Endothelial cell (in vitro differentiated cells): Measurements from ENCODE around the gene ACTR2. TPM values are rescaled to one million over a fixed set of nuclear protein-coding genes. Genes with fewer than 3 reads are reported as not detected.

Source experiments
- DNase-seq: peaks from one replicate; pipeline ENCODE4 v3.0.0; 2021; ENCODE audit warnings: low spot score
- H3K27ac Mint-ChIP-seq: one replicate; pipeline ENCODE4 v1.8.0; 2021; ENCODE audit warnings: mixed read lengths, inconsistent platforms; ENCODE audit not compliant: unreplicated experiment
- H3K27me3 Mint-ChIP-seq: one replicate; pipeline ENCODE4 v1.8.0; 2021; ENCODE audit warnings: mild to moderate bottlenecking, moderate library complexity, mixed read lengths, inconsistent platforms; ENCODE audit not compliant: unreplicated experiment
- H3K36me3 Mint-ChIP-seq: one replicate; pipeline ENCODE4 v1.8.0; 2021; ENCODE audit warnings: mild to moderate bottlenecking, low read depth, mixed read lengths, inconsistent platforms; ENCODE audit not compliant: unreplicated experiment
- H3K4me1 Mint-ChIP-seq: one replicate; pipeline ENCODE4 v1.8.0; 2021; ENCODE audit warnings: mild to moderate bottlenecking, mixed read lengths, inconsistent platforms; ENCODE audit not compliant: unreplicated experiment
- H3K4me3 Mint-ChIP-seq: one replicate; pipeline ENCODE4 v1.8.0; 2021; ENCODE audit warnings: mild to moderate bottlenecking, mixed read lengths, inconsistent platforms; ENCODE audit not compliant: unreplicated experiment
- H3K9me3 Mint-ChIP-seq: one replicate; pipeline ENCODE4 v1.8.0; 2021; ENCODE audit warnings: mixed read lengths, inconsistent platforms; ENCODE audit not compliant: unreplicated experiment
- total RNA-seq: library from RNA; stranded (reverse); fragmentation: NEBNext Ultra II Directional; extraction: Animal tissue kit (Norgen Biotek cat#: 25700); gene quantifications from one replicate; pipeline ENCODE4 v1.2.1, GENCODE V29; 2021; ENCODE audit not compliant: unreplicated experiment
- TF ChIP-seq, protein P1 (sequence below): fragments of 200-600 bp; sonication (generic); IDR thresholded peaks from one replicate; pipeline ENCODE4 v1.5.0; 2021; ENCODE audit warnings: antibody characterized with exemption; ENCODE audit not compliant: unreplicated experiment

The ACTR2 gene
- total RNA-seq, 1 donor from 2014 or later: 389 TPM

- H3K9me3 Mint-ChIP-seq: no peaks in the 10 kb centered on the region
- TF ChIP-seq, protein P1, sequence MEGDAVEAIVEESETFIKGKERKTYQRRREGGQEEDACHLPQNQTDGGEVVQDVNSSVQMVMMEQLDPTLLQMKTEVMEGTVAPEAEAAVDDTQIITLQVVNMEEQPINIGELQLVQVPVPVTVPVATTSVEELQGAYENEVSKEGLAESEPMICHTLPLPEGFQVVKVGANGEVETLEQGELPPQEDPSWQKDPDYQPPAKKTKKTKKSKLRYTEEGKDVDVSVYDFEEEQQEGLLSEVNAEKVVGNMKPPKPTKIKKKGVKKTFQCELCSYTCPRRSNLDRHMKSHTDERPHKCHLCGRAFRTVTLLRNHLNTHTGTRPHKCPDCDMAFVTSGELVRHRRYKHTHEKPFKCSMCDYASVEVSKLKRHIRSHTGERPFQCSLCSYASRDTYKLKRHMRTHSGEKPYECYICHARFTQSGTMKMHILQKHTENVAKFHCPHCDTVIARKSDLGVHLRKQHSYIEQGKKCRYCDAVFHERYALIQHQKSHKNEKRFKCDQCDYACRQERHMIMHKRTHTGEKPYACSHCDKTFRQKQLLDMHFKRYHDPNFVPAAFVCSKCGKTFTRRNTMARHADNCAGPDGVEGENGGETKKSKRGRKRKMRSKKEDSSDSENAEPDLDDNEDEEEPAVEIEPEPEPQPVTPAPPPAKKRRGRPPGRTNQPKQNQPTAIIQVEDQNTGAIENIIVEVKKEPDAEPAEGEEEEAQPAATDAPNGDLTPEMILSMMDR: no peak
- no peaks in the 10 kb centered on the region for H3K27me3 Mint-ChIP-seq
- peaks cover 16% of the 10 kb centered on the region for H3K36me3 Mint-ChIP-seq
- no peak overlapping the region for H3K27ac Mint-ChIP-seq
- H3K4me1 Mint-ChIP-seq: peaks cover 5% of the 10 kb centered on the region
- H3K4me3 Mint-ChIP-seq: no peak overlapping the region
- no peak for DNase-seq
These were observed 34.0 kb downstream of the ACTR2 start for GRCh38 chr2:65261676-65262075.

DNA sequence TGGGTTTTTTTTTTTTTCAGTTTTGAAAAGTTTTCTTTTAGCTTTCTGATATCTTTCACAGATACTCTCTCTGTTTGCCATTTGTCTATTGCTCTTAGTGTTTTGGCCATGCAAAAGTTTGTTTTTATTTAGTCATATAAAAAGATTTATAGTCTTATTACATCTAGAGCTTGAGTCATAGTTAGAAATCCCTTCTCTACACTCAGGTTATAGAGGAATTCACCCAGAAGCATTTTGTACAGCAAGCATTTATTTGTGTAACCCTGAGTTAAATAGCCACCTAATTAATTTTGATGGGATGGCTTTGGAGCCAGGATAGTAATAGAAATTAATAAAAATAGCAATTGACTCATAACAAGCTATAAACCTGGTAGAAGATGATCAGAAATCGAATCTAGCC lies 35.6 kb downstream of the ACTR2 start:
- Mint-ChIP-seq H3K4me3 (no peak overlapping the region), H3K27ac (no peak overlapping the region), H3K36me3 (peaks cover 21% of the 10 kb centered on the region), H3K9me3 (no peaks in the 10 kb centered on the region), H3K4me1 (peaks cover 5% of the 10 kb centered on the region), H3K27me3 (no peaks in the 10 kb centered on the region)
- TF ChIP-seq, protein P1: no peak
- no peak for DNase-seq

DNA sequence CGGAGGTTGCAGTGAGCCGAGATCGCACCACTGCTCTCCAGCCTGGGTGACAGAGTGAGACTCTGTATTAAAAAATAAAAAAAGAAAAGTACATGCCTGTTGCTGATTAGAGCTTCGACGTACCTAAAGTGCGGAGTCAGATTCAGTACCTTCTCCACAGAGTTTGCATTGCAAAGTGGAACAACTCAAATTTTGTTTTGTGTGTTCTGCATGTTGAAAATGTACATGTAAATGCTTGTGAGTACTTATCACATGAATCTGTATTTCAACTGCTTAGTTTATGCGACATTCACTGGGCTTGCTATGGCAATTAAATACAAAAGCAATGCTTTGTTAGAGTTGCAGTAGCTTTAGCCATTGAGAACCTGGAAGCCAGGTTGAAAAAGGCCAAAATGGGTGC lies 36.4 kb downstream of the ACTR2 start:
- H3K4me3 Mint-ChIP-seq: no peak overlapping the region
- no peak overlapping the region for H3K27ac Mint-ChIP-seq
- no peak for DNase-seq
- peaks cover 5% of the 10 kb centered on the region for H3K4me1 Mint-ChIP-seq
- peaks cover 28% of the 10 kb centered on the region for H3K36me3 Mint-ChIP-seq
- no peaks in the 10 kb centered on the region for H3K9me3 Mint-ChIP-seq
- TF ChIP-seq, protein P1: no peak
- H3K27me3 Mint-ChIP-seq: no peaks in the 10 kb centered on the region

DNA sequence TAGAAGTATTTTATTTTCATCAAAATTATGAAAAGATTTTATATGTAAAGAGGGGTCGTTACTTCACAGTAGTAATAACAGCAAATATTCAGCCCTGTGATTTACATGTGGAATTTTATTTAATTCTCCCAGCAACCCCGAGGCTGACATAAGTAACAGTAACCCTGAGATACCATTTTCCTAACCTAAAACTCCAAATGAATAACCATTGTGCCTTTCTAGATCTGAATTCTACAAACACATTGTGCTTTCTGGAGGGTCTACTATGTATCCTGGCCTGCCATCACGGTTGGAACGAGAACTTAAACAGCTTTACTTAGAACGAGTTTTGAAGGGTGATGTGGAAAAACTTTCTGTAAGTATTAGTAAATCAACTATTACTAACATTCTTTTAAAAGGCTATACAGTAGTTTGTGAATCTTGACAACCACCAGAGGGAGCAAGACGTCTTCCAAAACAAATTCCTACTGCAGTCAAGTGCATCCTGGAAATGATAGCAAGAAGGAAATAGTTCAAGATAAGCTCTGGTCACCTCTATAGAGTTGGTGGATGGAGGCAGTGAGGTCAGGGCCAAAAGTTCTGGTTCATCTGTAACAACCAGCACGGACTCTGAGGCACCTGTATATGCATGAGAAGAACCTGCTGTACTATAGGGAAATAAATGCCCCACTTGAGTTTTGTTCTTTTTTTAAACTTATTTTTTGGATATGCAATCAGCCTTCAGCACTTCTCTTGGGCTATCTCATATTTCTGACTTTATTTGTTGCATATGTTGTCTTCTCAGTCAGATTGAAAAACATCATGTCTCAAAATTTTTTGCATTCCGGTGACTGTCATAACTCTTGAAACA lies 37.4 kb downstream of the ACTR2 start:
- Mint-ChIP-seq H3K27ac (no peak overlapping the region), H3K27me3 (no peaks in the 10 kb centered on the region), H3K36me3 (peaks cover 30% of the 10 kb centered on the region), H3K9me3 (no peaks in the 10 kb centered on the region), H3K4me1 (peaks cover 5% of the 10 kb centered on the region), H3K4me3 (no peak overlapping the region)
- TF ChIP-seq, protein P1: peak; percentile 84
- DNase-seq: no peak

DNA sequence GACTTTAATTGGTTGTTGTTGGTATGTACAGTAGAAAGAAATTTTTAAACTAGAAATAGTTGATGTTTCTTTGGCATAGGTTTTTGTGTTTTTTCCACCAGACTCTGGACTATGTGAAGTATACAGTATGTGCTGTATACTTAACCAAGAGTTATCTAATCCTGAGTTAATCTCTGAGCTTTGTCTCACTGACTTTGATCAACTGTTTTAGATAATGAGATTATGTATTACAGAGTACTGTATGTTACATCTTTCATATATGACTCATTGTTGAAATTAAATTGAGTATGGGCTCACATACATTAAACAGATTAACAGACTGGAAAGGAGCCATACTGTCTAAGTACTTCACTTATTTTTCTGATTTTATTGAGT lies 38.0 kb downstream of the ACTR2 start:
- Mint-ChIP-seq H3K4me3 (no peak overlapping the region), H3K36me3 (peaks cover 30% of the 10 kb centered on the region), H3K27me3 (no peaks in the 10 kb centered on the region), H3K27ac (no peak overlapping the region), H3K4me1 (peaks cover 5% of the 10 kb centered on the region), H3K9me3 (no peaks in the 10 kb centered on the region)
- DNase-seq: no peak
- TF ChIP-seq, protein P1: no peak
